ENCODE results near the gene SSBP2. TPM values are rescaled to one million over a fixed set of nuclear protein-coding genes. Genes with fewer than 3 reads are reported as not detected.

SSBP2 gene
- polyA plus RNA-seq: 27.8 TPM
- long read RNA-seq, donor 1, full-length matches to known transcripts: 3 of 3 reads
- long read RNA-seq, donor 1, partial matches to known transcripts: 0 of 3 reads
- long read RNA-seq, donor 1, other reads (novel, unspliced or antisense): 0 of 3 reads
- long read RNA-seq, donor 2, full-length matches to known transcripts: 4 of 4 reads
- long read RNA-seq, donor 2, partial matches to known transcripts: 0 of 4 reads
- long read RNA-seq, donor 2, other reads (novel, unspliced or antisense): 0 of 4 reads
- long read RNA-seq, donor 3, full-length matches to known transcripts: 7 of 7 reads
- long read RNA-seq, donor 3, partial matches to known transcripts: 0 of 7 reads
- long read RNA-seq, donor 3, other reads (novel, unspliced or antisense): 0 of 7 reads
- long read RNA-seq, donor 4: 0 reads
- long read RNA-seq, donor 5, full-length matches to known transcripts: 6 of 6 reads
- long read RNA-seq, donor 5, partial matches to known transcripts: 0 of 6 reads
- long read RNA-seq, donor 5, other reads (novel, unspliced or antisense): 0 of 6 reads
- long read RNA-seq, donor 6, full-length matches to known transcripts: 6 of 6 reads
- long read RNA-seq, donor 6, partial matches to known transcripts: 0 of 6 reads
- long read RNA-seq, donor 6, other reads (novel, unspliced or antisense): 0 of 6 reads
- long read RNA-seq, donor 7, full-length matches to known transcripts: 8 of 8 reads
- long read RNA-seq, donor 7, partial matches to known transcripts: 0 of 8 reads
- long read RNA-seq, donor 7, other reads (novel, unspliced or antisense): 0 of 8 reads
- long read RNA-seq, donor 8, full-length matches to known transcripts: 4 of 4 reads
- long read RNA-seq, donor 8, partial matches to known transcripts: 0 of 4 reads
- long read RNA-seq, donor 8, other reads (novel, unspliced or antisense): 0 of 4 reads
- long read RNA-seq, donor 9, full-length matches to known transcripts: 6 of 6 reads
- long read RNA-seq, donor 9, partial matches to known transcripts: 0 of 6 reads
- long read RNA-seq, donor 9, other reads (novel, unspliced or antisense): 0 of 6 reads
- long read RNA-seq, donor 10, full-length matches to known transcripts: 9 of 9 reads
- long read RNA-seq, donor 10, partial matches to known transcripts: 0 of 9 reads
- long read RNA-seq, donor 10, other reads (novel, unspliced or antisense): 0 of 9 reads
- long read RNA-seq, donor 11, full-length matches to known transcripts: 1 of 1 reads
- long read RNA-seq, donor 11, partial matches to known transcripts: 0 of 1 reads
- long read RNA-seq, donor 11, other reads (novel, unspliced or antisense): 0 of 1 reads

GRCh38 chr5:81751009-81751835 is at the start of gene SSBP2:
TSS of gene SSBP2 (minus strand) at chr5:81751097. CDS start at chr5:81751042, 55 bp downstream.
- peak; percentile 99 for DNase-seq
- Histone ChIP-seq H3K4me3 (ENCODE audit: low read length) (peak within 1 kb of the TSS; percentile 79), H3K27ac (ENCODE audit: low read length) (peak within 1 kb of the TSS; percentile 96), H3K4me1 (ENCODE audit: control insufficient read depth, insufficient read depth, low read length) (peaks cover 5% of the 10 kb centered on the region), H3K9me3 (ENCODE audit: control insufficient read depth, low read depth, low read length) (no peaks in the 10 kb centered on the region), H3K27me3 (ENCODE audit: control insufficient read depth, insufficient read depth, low read length) (no peaks in the 10 kb centered on the region), H3K36me3 (ENCODE audit: control insufficient read depth, insufficient read depth, low read length) (no peaks in the 10 kb centered on the region)
- WGBS (ENCODE audit: insufficient coverage, low lambda C conversion rate): no CpG with 5 or more reads among the region's 73 CpGs

- WGBS (ENCODE audit: insufficient coverage, low lambda C conversion rate): no CpG with 5 or more reads among the region's 1 CpG
- Histone ChIP-seq H3K27me3 (ENCODE audit: control insufficient read depth, insufficient read depth, low read length) (no peaks in the 10 kb centered on the region), H3K27ac (ENCODE audit: low read length) (no peak overlapping the region), H3K4me1 (ENCODE audit: control insufficient read depth, insufficient read depth, low read length) (no peaks in the 10 kb centered on the region), H3K36me3 (ENCODE audit: control insufficient read depth, insufficient read depth, low read length) (no peaks in the 10 kb centered on the region), H3K9me3 (ENCODE audit: control insufficient read depth, low read depth, low read length) (no peaks in the 10 kb centered on the region), H3K4me3 (ENCODE audit: low read length) (no peak overlapping the region)
- no peak for DNase-seq
Measured at GRCh38 chr5:81795666-81796065, 44.8 kb upstream of the SSBP2 start.

DNA sequence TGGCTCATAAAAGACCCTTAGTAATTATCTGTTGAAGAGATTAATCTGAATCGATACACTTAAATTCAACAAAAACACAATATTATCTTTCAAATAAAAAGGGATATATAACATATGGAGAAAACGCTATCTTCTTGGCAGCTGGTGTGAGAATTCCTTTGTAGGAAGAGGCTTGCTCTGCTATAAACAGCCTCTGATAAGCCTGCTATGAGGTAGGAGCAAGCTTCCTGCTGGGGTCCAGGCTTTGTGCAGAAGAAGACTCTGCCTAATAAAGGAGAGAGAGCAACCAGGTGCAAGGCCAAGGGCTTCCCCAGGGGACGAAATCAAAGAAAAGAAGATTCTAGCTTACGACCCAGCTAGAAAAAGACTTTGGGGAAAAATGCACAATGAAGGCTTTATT is 43.3 kb upstream of the SSBP2 start:
- Histone ChIP-seq H3K9me3 (ENCODE audit: control insufficient read depth, low read depth, low read length) (no peaks in the 10 kb centered on the region), H3K36me3 (ENCODE audit: control insufficient read depth, insufficient read depth, low read length) (no peaks in the 10 kb centered on the region), H3K4me1 (ENCODE audit: control insufficient read depth, insufficient read depth, low read length) (no peaks in the 10 kb centered on the region), H3K27me3 (ENCODE audit: control insufficient read depth, insufficient read depth, low read length) (no peaks in the 10 kb centered on the region), H3K4me3 (ENCODE audit: low read length) (no peak overlapping the region), H3K27ac (ENCODE audit: low read length) (no peak overlapping the region)
- 92% methylated on average over 2 of the region's 4 CpGs for WGBS (ENCODE audit: insufficient coverage, low lambda C conversion rate)
- DNase-seq: no peak

GRCh38 chr5:81790336-81790735 is 39.4 kb upstream of the SSBP2 start:
- H3K36me3 ChIP-seq (ENCODE audit: control insufficient read depth, insufficient read depth, low read length): no peaks in the 10 kb centered on the region
- DNase-seq: no peak
- H3K27me3 ChIP-seq (ENCODE audit: control insufficient read depth, insufficient read depth, low read length): no peaks in the 10 kb centered on the region
- H3K9me3 ChIP-seq (ENCODE audit: control insufficient read depth, low read depth, low read length): no peaks in the 10 kb centered on the region
- H3K4me3 ChIP-seq (ENCODE audit: low read length): no peak overlapping the region
- H3K4me1 ChIP-seq (ENCODE audit: control insufficient read depth, insufficient read depth, low read length): no peaks in the 10 kb centered on the region
- 100% methylated on average over 1 of the region's 9 CpGs for WGBS (ENCODE audit: insufficient coverage, low lambda C conversion rate)
- H3K27ac ChIP-seq (ENCODE audit: low read length): no peak overlapping the region

DNA sequence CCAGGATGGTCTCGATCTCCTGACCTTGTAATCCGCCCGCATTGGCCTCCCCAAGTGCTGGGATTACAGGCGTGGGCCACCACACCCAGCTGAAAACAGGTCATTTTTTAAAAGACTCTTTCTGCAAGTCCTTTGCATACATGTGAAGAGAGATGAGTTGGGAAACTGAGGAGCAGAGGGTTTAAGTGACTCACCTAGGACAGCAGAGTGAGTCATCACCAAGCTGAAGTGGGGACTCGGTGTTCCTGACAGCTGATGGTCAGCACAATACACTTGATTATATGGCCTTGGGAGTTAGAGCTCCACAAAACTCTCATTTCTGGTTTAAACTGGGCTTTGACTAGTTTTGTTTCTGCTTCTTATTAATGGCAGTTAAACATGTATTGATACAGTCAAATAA is 38.1 kb upstream of the SSBP2 start:
- DNase-seq: no peak
- H3K9me3 ChIP-seq (ENCODE audit: control insufficient read depth, low read depth, low read length): no peaks in the 10 kb centered on the region
- no CpG with 5 or more reads among the region's 5 CpGs for WGBS (ENCODE audit: insufficient coverage, low lambda C conversion rate)
- H3K4me1 ChIP-seq (ENCODE audit: control insufficient read depth, insufficient read depth, low read length): no peaks in the 10 kb centered on the region
- H3K4me3 ChIP-seq (ENCODE audit: low read length): no peak overlapping the region
- no peak overlapping the region for H3K27ac ChIP-seq (ENCODE audit: low read length)
- H3K36me3 ChIP-seq (ENCODE audit: control insufficient read depth, insufficient read depth, low read length): no peaks in the 10 kb centered on the region
- H3K27me3 ChIP-seq (ENCODE audit: control insufficient read depth, insufficient read depth, low read length): no peaks in the 10 kb centered on the region

DNA sequence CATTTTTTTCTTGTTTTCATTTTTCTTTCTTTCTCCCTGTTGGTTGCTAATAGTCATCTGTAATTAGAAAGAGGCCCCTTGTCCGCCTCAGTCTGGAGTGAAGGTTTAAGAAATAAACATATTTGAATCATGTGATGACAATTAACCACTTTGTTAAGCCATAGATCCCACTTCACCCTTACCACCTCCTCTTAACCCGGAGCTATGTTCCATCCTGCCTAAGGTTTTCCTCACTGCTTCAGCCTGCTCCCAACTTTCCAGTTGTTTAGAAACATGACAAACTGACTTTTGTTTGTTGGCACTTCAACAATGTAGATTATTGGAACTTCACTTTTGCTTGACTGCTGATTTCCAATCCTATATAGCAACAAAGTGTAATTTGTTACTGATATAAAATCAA is 37.4 kb upstream of the SSBP2 start:
- no CpG with 5 or more reads among the region's 2 CpGs for WGBS (ENCODE audit: insufficient coverage, low lambda C conversion rate)
- H3K4me1 ChIP-seq (ENCODE audit: control insufficient read depth, insufficient read depth, low read length): no peaks in the 10 kb centered on the region
- no peaks in the 10 kb centered on the region for H3K36me3 ChIP-seq (ENCODE audit: control insufficient read depth, insufficient read depth, low read length)
- no peak overlapping the region for H3K4me3 ChIP-seq (ENCODE audit: low read length)
- H3K27ac ChIP-seq (ENCODE audit: low read length): no peak overlapping the region
- H3K27me3 ChIP-seq (ENCODE audit: control insufficient read depth, insufficient read depth, low read length): no peaks in the 10 kb centered on the region
- no peaks in the 10 kb centered on the region for H3K9me3 ChIP-seq (ENCODE audit: control insufficient read depth, low read depth, low read length)
- DNase-seq: no peak

- WGBS (ENCODE audit: insufficient coverage, low lambda C conversion rate): no CpG with 5 or more reads among the region's 3 CpGs
- Histone ChIP-seq H3K36me3 (ENCODE audit: control insufficient read depth, insufficient read depth, low read length) (no peaks in the 10 kb centered on the region), H3K27me3 (ENCODE audit: control insufficient read depth, insufficient read depth, low read length) (no peaks in the 10 kb centered on the region), H3K9me3 (ENCODE audit: control insufficient read depth, low read depth, low read length) (no peaks in the 10 kb centered on the region), H3K4me3 (ENCODE audit: low read length) (no peak overlapping the region), H3K27ac (ENCODE audit: low read length) (no peak overlapping the region), H3K4me1 (ENCODE audit: control insufficient read depth, insufficient read depth, low read length) (no peaks in the 10 kb centered on the region)
- peak; percentile 38 to 63 for DNase-seq
Measured at GRCh38 chr5:81787474-81788242, 36.8 kb upstream of the SSBP2 start.

DNA sequence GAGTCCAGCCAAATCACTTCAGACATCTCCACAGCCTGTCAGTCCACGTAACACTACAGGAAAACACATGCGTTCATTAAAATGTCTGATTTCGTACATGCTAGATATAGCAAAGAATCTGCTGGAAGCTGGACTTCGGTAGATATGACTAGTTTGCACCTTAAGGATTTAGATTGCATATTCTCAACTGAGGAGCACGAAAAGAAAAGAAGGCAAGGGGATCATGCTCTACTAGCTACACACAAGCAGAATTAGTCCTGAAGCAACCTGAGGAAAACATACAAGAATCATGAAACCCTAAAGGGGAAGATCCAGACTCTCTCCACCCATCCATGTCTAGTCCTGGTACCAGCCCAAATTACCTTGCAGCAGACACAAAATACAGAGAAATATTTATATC is 36.1 kb upstream of the SSBP2 start:
- Histone ChIP-seq H3K4me3 (ENCODE audit: low read length) (no peak overlapping the region), H3K9me3 (ENCODE audit: control insufficient read depth, low read depth, low read length) (no peaks in the 10 kb centered on the region), H3K27ac (ENCODE audit: low read length) (no peak overlapping the region), H3K4me1 (ENCODE audit: control insufficient read depth, insufficient read depth, low read length) (no peaks in the 10 kb centered on the region), H3K36me3 (ENCODE audit: control insufficient read depth, insufficient read depth, low read length) (no peaks in the 10 kb centered on the region), H3K27me3 (ENCODE audit: control insufficient read depth, insufficient read depth, low read length) (no peaks in the 10 kb centered on the region)
- no CpG with 5 or more reads among the region's 5 CpGs for WGBS (ENCODE audit: insufficient coverage, low lambda C conversion rate)
- no peak for DNase-seq

GRCh38 chr5:81786496-81786895 is 35.6 kb upstream of the SSBP2 start:
- no peaks in the 10 kb centered on the region for H3K9me3 ChIP-seq (ENCODE audit: control insufficient read depth, low read depth, low read length)
- H3K27me3 ChIP-seq (ENCODE audit: control insufficient read depth, insufficient read depth, low read length): no peaks in the 10 kb centered on the region
- H3K36me3 ChIP-seq (ENCODE audit: control insufficient read depth, insufficient read depth, low read length): no peaks in the 10 kb centered on the region
- H3K4me3 ChIP-seq (ENCODE audit: low read length): no peak overlapping the region
- DNase-seq: no peak
- no CpG with 5 or more reads among the region's 5 CpGs for WGBS (ENCODE audit: insufficient coverage, low lambda C conversion rate)
- no peaks in the 10 kb centered on the region for H3K4me1 ChIP-seq (ENCODE audit: control insufficient read depth, insufficient read depth, low read length)
- no peak overlapping the region for H3K27ac ChIP-seq (ENCODE audit: low read length)
